Smooth muscle cell (in vitro differentiated cells): ENCODE measurements around the gene ZNF747. TPM values are rescaled to one million over a fixed set of nuclear protein-coding genes. Genes with fewer than 3 reads are reported as not detected.

Experiments used
- DNase-seq: peaks from one replicate; lab custom pipeline; 2025; ENCODE audit not compliant: unreplicated experiment; lab: John Stamatoyannopoulos, UW
- H2AFZ ChIP-seq: fragments of 200-600 bp; sonication (generic); 2 replicates; pipeline ENCODE4 v1.6.0; 2016; ENCODE audit warnings: antibody characterized with exemption, low read depth, mild to moderate bottlenecking
- H3F3A ChIP-seq: fragments of 200-600 bp; sonication (generic); 2 replicates; pipeline ENCODE4 v1.6.0; 2017; ENCODE audit warnings: antibody characterized with exemption, low read depth
- H3K27ac ChIP-seq: fragments of 200-600 bp; sonication (generic); 2 replicates; pipeline ENCODE4 v1.5.1; 2016; ENCODE audit warnings: low read depth, mild to moderate bottlenecking
- H3K27me3 ChIP-seq: fragments of 200-600 bp; sonication (generic); 2 replicates; pipeline ENCODE4 v1.6.1; 2016; ENCODE audit warnings: low read depth, mild to moderate bottlenecking
- H3K36me3 ChIP-seq: fragments of 200-600 bp; sonication (generic); 2 replicates; pipeline ENCODE4 v1.5.1; 2016; ENCODE audit warnings: low read depth
- H3K4me1 ChIP-seq: fragments of 200-600 bp; sonication (generic); 2 replicates; pipeline ENCODE4 v1.5.1; 2016; ENCODE audit warnings: low read depth
- H3K4me2 ChIP-seq: fragments of 200-600 bp; sonication (generic); 2 replicates; pipeline ENCODE4 v1.6.0; 2016; ENCODE audit warnings: mild to moderate bottlenecking
- H3K4me3 ChIP-seq: fragments of 200-600 bp; sonication (generic); 2 replicates; pipeline ENCODE4 v1.5.1; 2016; ENCODE audit warnings: mild to moderate bottlenecking
- H3K79me2 ChIP-seq: fragments of 200-600 bp; sonication (generic); 2 replicates; pipeline ENCODE4 v1.6.0; 2016; ENCODE audit warnings: low read depth, mild to moderate bottlenecking
- H3K9ac ChIP-seq: fragments of 200-600 bp; sonication (generic); 2 replicates; pipeline ENCODE4 v1.6.0; 2016; ENCODE audit warnings: low read depth
- H3K9me3 ChIP-seq: fragments of 200-600 bp; sonication (generic); replicated peaks from 2 replicates; pipeline ENCODE4 v1.5.1; 2016; ENCODE audit warnings: low read depth
- H4K20me1 ChIP-seq: fragments of 200-600 bp; sonication (generic); 2 replicates; pipeline ENCODE4 v1.6.0; 2016; ENCODE audit warnings: low read depth
- WGBS: methylation state at CpG from one replicate; pipeline ENCODE4 v1.1.7; 2016; ENCODE audit warnings: low lambda C conversion rate; 5-methylcytosine and 5-hydroxymethylcytosine counted together
- polyA plus RNA-seq: library from polyadenylated mRNA; unstranded; fragments of >200 nt; fragmentation: Nextera tagmentation; extraction: Ambion mirVana; gene quantifications from 2 replicates; pipeline ENCODE4 v1.2.1, GENCODE V29; 2016
- total RNA-seq: library from RNA; depleted of rRNA; stranded (reverse); fragments of >200 nt; gene quantifications from 2 replicates; pipeline ENCODE4 v1.2.3, GENCODE V29; 2014
- TF ChIP-seq, protein P1 (sequence below): fragments of 200-600 bp; sonication (generic); IDR thresholded peaks from 2 replicates; pipeline ENCODE4 v1.5.1; 2017; ENCODE audit warnings: borderline replicate concordance, mild to moderate bottlenecking, antibody characterized with exemption; ENCODE audit not compliant: insufficient read depth, poor library complexity, severe bottlenecking

Gene ZNF747
- total and polyA plus RNA-seq, 2 experiments from 2014 or later: 5.7 to 6.3 TPM

DNA sequence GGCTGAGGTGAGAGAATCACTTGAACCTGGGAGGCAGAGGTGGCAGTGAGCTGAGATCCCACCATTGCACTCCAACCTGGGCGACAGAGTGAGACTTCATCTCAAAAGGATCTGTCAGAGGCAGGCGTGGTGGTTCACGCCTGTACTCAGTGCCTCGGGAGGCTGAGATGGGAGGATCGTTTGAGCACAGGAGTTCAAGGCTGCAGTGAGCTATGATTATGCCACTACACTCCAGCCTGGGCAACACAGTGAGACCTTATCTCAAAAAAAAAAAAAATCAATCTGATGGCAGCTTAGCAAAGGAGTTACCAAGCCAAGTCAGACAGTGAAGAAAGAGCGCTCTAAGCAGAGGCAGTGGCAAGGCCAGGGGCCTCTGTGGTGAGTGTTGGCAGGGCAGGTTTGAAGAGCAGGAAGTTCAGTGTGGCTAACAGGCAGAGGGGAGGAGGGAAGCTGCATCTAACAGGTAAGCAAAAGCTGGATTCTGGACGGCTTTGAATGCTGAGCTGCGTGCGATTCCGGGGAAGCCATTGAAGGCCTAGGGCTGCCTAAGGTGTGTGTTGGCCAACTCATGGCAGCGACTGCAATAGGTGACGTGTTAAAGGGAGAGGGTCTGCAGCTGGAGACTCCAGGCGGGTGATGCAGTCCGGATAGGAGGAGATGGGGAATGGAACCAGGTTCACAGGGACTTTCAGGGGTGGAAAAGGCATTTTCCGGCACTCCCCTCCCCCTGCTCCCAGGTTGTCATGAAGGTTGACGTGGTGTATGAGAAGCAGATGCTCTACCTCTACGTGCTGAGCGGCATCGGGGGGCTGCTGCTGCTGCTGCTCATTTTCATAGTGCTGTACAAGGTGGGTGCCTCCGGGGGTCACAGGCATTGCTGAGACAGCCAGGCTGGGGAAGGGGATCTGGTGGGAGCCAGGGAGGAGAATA lies 15.3 kb downstream of the ZNF747 start:
- Histone ChIP-seq H3F3A (no peaks in the 10 kb centered on the region), H2AFZ (no peak overlapping the region), H3K4me3 (no peak overlapping the region), H3K4me1 (no peaks in the 10 kb centered on the region), H3K27ac (no peak overlapping the region), H3K79me2 (no peaks in the 10 kb centered on the region), H3K4me2 (no peak overlapping the region), H3K9ac (no peak overlapping the region), H3K27me3 (no peaks in the 10 kb centered on the region), H3K9me3 (no peaks in the 10 kb centered on the region), H4K20me1 (no peaks in the 10 kb centered on the region), H3K36me3 (no peaks in the 10 kb centered on the region)
- WGBS: 90% methylated on average over 20 of the region's 20 CpGs
- no peak for DNase-seq
- TF ChIP-seq, protein P1, sequence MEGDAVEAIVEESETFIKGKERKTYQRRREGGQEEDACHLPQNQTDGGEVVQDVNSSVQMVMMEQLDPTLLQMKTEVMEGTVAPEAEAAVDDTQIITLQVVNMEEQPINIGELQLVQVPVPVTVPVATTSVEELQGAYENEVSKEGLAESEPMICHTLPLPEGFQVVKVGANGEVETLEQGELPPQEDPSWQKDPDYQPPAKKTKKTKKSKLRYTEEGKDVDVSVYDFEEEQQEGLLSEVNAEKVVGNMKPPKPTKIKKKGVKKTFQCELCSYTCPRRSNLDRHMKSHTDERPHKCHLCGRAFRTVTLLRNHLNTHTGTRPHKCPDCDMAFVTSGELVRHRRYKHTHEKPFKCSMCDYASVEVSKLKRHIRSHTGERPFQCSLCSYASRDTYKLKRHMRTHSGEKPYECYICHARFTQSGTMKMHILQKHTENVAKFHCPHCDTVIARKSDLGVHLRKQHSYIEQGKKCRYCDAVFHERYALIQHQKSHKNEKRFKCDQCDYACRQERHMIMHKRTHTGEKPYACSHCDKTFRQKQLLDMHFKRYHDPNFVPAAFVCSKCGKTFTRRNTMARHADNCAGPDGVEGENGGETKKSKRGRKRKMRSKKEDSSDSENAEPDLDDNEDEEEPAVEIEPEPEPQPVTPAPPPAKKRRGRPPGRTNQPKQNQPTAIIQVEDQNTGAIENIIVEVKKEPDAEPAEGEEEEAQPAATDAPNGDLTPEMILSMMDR: no peak

GRCh38 chr16:30518552-30518951 lies 16.1 kb downstream of the ZNF747 start:
- Histone ChIP-seq H3K4me1 (no peaks in the 10 kb centered on the region), H3K9me3 (no peaks in the 10 kb centered on the region), H3K27ac (no peak overlapping the region), H2AFZ (no peak overlapping the region), H3K36me3 (no peaks in the 10 kb centered on the region), H3K9ac (no peak overlapping the region), H4K20me1 (no peaks in the 10 kb centered on the region), H3K27me3 (no peaks in the 10 kb centered on the region), H3K79me2 (no peaks in the 10 kb centered on the region), H3F3A (no peaks in the 10 kb centered on the region), H3K4me3 (no peak overlapping the region), H3K4me2 (no peak overlapping the region)
- 89% methylated on average over 10 of the region's 10 CpGs for WGBS
- no peak for DNase-seq
- TF ChIP-seq, protein P1: no peak

DNA sequence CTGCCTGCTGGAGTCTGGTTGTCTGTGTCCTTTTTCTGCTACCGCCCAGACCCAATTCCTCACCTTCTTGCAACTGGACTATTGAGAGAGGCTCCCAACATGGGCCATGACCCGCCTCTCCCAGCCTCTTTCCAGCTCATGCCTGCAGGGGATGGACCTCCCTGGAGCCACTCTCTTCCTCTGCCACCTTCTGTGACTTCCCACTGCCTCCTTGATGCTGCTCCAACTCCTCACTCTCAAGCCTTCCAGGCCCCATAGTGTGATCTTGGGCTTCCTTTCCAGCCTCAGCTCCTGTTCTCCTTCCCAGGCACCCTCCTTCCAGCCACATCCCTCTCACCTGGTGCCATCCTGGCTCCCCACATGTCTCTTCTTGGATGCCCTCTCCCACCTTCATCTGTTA lies 19.4 kb downstream of the ZNF747 start:
- no peaks in the 10 kb centered on the region for H3K36me3 ChIP-seq
- no peak overlapping the region for H3K9ac ChIP-seq
- DNase-seq: no peak
- H3F3A ChIP-seq: no peaks in the 10 kb centered on the region
- no peak overlapping the region for H3K4me2 ChIP-seq
- no peaks in the 10 kb centered on the region for H3K4me1 ChIP-seq
- H2AFZ ChIP-seq: no peak overlapping the region
- no peaks in the 10 kb centered on the region for H3K79me2 ChIP-seq
- TF ChIP-seq, protein P1: no peak
- H3K4me3 ChIP-seq: no peak overlapping the region
- no peak overlapping the region for H3K27ac ChIP-seq
- H3K27me3 ChIP-seq: no peaks in the 10 kb centered on the region
- no peaks in the 10 kb centered on the region for H4K20me1 ChIP-seq
- WGBS: 92% methylated on average over 2 of the region's 2 CpGs
- H3K9me3 ChIP-seq: no peaks in the 10 kb centered on the region
